Measurements from ENCODE around the gene CAMSAP3. TPM values are rescaled to one million over a fixed set of nuclear protein-coding genes. Genes with fewer than 3 reads are reported as not detected.
"Not testable (repeated sequence)": the region's sequence is repeated elsewhere in the genome, so short reads cannot be mapped to it uniquely, and the experiment has no call there.

Gene CAMSAP3
- total RNA-seq, 1 donor = not detected

DNA sequence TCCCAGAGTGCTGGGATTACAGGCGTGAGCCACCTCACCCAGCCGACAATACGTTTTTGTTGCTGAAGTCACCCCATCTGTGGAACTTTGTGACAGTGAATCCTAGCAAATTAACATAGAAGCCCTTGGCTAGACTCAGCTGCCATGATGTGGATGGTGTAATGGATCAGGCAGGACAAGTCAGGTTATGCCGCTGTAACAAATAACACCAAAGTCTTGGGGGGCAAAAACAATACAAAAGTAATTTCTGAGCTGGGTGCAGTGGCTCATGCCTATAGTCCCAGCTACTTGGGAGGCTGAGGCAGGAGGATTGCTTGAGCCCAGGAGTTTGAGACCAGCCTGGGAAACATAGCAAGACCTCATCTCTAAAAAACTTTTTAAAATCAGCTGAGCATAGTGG, 30.8 kb upstream of the CAMSAP3 start:
- no peak overlapping the region for H3K4me2 ChIP-seq (ENCODE audit: insufficient read depth, low read length)
- H3K4me3 ChIP-seq (ENCODE audit: insufficient read depth, low read length) = no peak overlapping the region
- no peaks in the 10 kb centered on the region for H3K4me1 ChIP-seq (ENCODE audit: insufficient read depth, low read length)
- H2AFZ ChIP-seq (ENCODE audit: low read length) = no peak overlapping the region
- H3K36me3 ChIP-seq (ENCODE audit: insufficient read depth, low read length) = peaks cover 8% of the 10 kb centered on the region
- TF ChIP-seq, protein P1, sequence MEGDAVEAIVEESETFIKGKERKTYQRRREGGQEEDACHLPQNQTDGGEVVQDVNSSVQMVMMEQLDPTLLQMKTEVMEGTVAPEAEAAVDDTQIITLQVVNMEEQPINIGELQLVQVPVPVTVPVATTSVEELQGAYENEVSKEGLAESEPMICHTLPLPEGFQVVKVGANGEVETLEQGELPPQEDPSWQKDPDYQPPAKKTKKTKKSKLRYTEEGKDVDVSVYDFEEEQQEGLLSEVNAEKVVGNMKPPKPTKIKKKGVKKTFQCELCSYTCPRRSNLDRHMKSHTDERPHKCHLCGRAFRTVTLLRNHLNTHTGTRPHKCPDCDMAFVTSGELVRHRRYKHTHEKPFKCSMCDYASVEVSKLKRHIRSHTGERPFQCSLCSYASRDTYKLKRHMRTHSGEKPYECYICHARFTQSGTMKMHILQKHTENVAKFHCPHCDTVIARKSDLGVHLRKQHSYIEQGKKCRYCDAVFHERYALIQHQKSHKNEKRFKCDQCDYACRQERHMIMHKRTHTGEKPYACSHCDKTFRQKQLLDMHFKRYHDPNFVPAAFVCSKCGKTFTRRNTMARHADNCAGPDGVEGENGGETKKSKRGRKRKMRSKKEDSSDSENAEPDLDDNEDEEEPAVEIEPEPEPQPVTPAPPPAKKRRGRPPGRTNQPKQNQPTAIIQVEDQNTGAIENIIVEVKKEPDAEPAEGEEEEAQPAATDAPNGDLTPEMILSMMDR (IDR thresholded peaks at IDR 0.05; ENCODE audit: extremely low read depth, low read depth, low read length) = no peak
- no peaks in the 10 kb centered on the region for H3K79me2 ChIP-seq (ENCODE audit: insufficient read depth, low read length)
- H3K27me3 ChIP-seq (ENCODE audit: insufficient read depth, low read length) = no peaks in the 10 kb centered on the region
- H3K9me3 ChIP-seq (ENCODE audit: low read depth, low read length) = no peaks in the 10 kb centered on the region
- H4K20me1 ChIP-seq (ENCODE audit: insufficient read depth, low read length) = peaks cover 3% of the 10 kb centered on the region
- no peak for DNase-seq (ENCODE audit: insufficient read length, low spot score, missing footprints)
- H3K27ac ChIP-seq (ENCODE audit: low read depth, low read length) = no peak overlapping the region

DNA sequence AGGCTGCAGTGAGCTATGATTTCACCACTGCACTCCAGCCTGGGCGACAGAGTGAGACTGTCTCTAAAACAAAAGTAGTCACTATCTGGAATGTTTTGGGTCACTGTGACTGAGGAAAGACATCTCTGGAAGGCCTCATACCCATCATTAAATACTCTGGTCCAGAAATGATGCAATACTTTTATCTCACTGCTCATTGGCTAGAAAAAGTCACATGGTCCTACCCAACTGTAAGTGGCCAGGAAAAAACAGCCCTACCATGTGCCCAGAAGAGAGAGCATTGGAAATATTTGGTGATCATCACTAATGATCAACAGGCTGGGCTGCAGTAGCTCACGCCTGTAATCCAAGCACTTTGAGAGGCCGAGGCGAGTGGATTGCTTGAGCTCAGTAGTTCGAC, 30.3 kb upstream of the CAMSAP3 start:
- Histone ChIP-seq H3K27me3 (ENCODE audit: insufficient read depth, low read length) (no peaks in the 10 kb centered on the region), H3K27ac (ENCODE audit: low read depth, low read length) (no peak overlapping the region), H3K79me2 (ENCODE audit: insufficient read depth, low read length) (no peaks in the 10 kb centered on the region), H4K20me1 (ENCODE audit: insufficient read depth, low read length) (peaks cover 3% of the 10 kb centered on the region), H3K4me3 (ENCODE audit: insufficient read depth, low read length) (no peak overlapping the region), H3K9me3 (ENCODE audit: low read depth, low read length) (no peaks in the 10 kb centered on the region), H3K36me3 (ENCODE audit: insufficient read depth, low read length) (peaks cover 4% of the 10 kb centered on the region), H2AFZ (ENCODE audit: low read length) (no peak overlapping the region), H3K4me1 (ENCODE audit: insufficient read depth, low read length) (no peaks in the 10 kb centered on the region), H3K4me2 (ENCODE audit: insufficient read depth, low read length) (no peak overlapping the region)
- DNase-seq (ENCODE audit: insufficient read length, low spot score, missing footprints) = peak; percentile 74
- TF ChIP-seq, protein P1 (IDR thresholded peaks at IDR 0.05; ENCODE audit: extremely low read depth, low read depth, low read length) = no peak

DNA sequence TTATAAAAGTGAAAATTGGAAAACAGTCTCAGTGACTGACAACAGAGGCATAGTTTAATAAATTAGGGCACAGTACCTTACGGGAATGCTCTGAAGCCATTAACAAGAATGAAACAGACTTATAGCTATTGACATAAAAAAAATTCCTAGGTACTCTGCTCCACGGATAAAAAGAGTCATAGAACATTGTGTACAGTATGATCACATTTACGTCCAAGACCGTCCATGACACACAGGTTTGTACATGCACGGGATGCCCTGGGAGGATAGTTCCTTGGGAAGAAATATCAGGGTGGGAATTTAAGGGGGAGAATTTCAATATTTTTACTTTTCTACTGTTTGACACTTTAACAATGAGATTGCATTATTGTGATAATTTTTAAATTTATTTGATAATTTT, 24.9 kb upstream of the CAMSAP3 start:
- DNase-seq (ENCODE audit: insufficient read length, low spot score, missing footprints) = no peak
- H4K20me1 ChIP-seq (ENCODE audit: insufficient read depth, low read length) = no peaks in the 10 kb centered on the region
- H3K4me2 ChIP-seq (ENCODE audit: insufficient read depth, low read length) = no peak overlapping the region
- no peaks in the 10 kb centered on the region for H3K79me2 ChIP-seq (ENCODE audit: insufficient read depth, low read length)
- H2AFZ ChIP-seq (ENCODE audit: low read length) = no peak overlapping the region
- H3K27me3 ChIP-seq (ENCODE audit: insufficient read depth, low read length) = no peaks in the 10 kb centered on the region
- H3K9me3 ChIP-seq (ENCODE audit: low read depth, low read length) = no peaks in the 10 kb centered on the region
- H3K4me3 ChIP-seq (ENCODE audit: insufficient read depth, low read length) = no peak overlapping the region
- H3K36me3 ChIP-seq (ENCODE audit: insufficient read depth, low read length) = no peaks in the 10 kb centered on the region
- no peak overlapping the region for H3K27ac ChIP-seq (ENCODE audit: low read depth, low read length)
- TF ChIP-seq, protein P1 (IDR thresholded peaks at IDR 0.05; ENCODE audit: extremely low read depth, low read depth, low read length) = no peak
- H3K4me1 ChIP-seq (ENCODE audit: insufficient read depth, low read length) = no peaks in the 10 kb centered on the region

DNA sequence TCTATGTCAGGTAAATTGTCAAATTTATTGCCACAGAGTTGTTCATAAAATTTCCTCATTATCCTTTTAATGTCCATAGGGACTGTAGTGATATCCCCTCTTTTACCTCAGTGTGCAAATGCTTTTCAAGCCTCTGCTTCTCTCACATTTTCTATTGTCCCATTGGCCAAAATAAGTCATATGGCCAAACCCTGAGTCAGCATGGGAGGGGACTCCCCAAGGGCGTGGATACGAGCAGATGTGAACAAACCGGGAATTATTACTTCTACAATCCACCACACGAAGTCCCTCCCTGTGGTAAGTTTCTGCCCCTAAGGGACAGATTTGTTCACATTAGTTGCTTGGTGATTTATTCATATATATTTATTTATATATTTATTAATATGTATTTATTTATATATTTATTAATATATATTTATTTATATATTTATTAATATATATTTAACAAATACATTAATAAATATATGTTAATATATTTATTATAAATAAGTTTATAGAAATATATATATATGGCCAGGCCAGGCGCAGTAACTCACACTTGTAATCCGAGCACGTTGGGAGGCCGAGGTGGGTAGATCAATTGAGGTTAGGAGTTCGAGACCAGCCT, 20.1 kb upstream of the CAMSAP3 start:
- Histone ChIP-seq H4K20me1 (ENCODE audit: insufficient read depth, low read length) (no peaks in the 10 kb centered on the region), H3K4me2 (ENCODE audit: insufficient read depth, low read length) (no peak overlapping the region), H2AFZ (ENCODE audit: low read length) (no peak overlapping the region), H3K27me3 (ENCODE audit: insufficient read depth, low read length) (no peaks in the 10 kb centered on the region), H3K79me2 (ENCODE audit: insufficient read depth, low read length) (no peaks in the 10 kb centered on the region), H3K4me1 (ENCODE audit: insufficient read depth, low read length) (no peaks in the 10 kb centered on the region), H3K27ac (ENCODE audit: low read depth, low read length) (no peak overlapping the region), H3K9me3 (ENCODE audit: low read depth, low read length) (no peaks in the 10 kb centered on the region), H3K36me3 (ENCODE audit: insufficient read depth, low read length) (no peaks in the 10 kb centered on the region), H3K4me3 (ENCODE audit: insufficient read depth, low read length) (no peak overlapping the region)
- TF ChIP-seq, protein P1 (IDR thresholded peaks at IDR 0.05; ENCODE audit: extremely low read depth, low read depth, low read length) = no peak
- peak; percentile 19 for DNase-seq (ENCODE audit: insufficient read length, low spot score, missing footprints)

DNA sequence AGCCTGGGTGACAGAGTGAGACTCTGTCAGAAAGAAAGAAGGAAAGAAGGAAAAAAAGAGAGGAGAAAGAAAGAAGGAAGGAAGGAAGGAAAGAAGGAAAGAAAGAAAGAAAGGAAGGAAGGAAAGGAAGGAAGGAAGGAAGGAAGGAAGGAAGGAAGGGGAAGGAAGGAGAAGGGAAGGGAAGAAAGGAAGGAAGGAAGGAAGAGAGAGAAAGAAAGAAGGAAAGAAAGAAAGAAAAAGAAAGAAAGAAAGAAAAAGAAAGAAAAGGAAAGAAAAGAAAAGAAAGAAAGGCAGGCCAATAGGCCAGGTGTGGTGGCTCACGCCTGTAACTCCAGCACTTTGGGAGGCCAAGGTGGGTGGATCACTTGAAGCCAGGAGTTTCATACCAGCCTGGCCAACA, 18.2 kb upstream of the CAMSAP3 start:
- H3K4me2 ChIP-seq (ENCODE audit: insufficient read depth, low read length); H3K27me3 ChIP-seq (ENCODE audit: insufficient read depth, low read length); DNase-seq (ENCODE audit: insufficient read length, low spot score, missing footprints); H3K9me3 ChIP-seq (ENCODE audit: low read depth, low read length); H3K4me3 ChIP-seq (ENCODE audit: insufficient read depth, low read length); H4K20me1 ChIP-seq (ENCODE audit: insufficient read depth, low read length); H3K36me3 ChIP-seq (ENCODE audit: insufficient read depth, low read length); H2AFZ ChIP-seq (ENCODE audit: low read length); H3K79me2 ChIP-seq (ENCODE audit: insufficient read depth, low read length); H3K27ac ChIP-seq (ENCODE audit: low read depth, low read length); H3K4me1 ChIP-seq (ENCODE audit: insufficient read depth, low read length): not testable (repeated sequence)

Data from osteoblast (primary cell).